ENCODE data around the gene ARHGEF37.

ARHGEF37 gene

DNA sequence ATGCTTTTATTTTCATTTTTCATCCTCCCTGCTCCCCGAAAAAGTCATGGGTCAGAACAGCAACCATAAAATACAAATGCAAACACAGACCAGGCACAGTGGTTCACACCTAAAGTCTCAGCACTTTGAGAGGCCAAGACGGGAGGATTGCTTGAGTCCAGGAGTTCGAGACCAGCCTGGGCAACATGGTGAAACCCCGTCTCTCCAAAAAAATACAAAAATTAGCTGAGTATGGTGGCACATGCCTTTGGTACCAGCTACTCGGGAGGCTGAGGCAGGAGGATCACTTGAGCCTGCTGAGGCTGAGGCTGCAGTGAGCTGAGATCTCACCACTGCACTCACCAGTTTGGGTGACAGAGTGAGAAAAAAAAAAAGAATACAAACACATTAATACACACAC, 60.3 kb downstream of the ARHGEF37 start:
- Histone ChIP-seq H2AFZ (ENCODE audit: low read depth, low read length) (no peak overlapping the region), H3K27ac (ENCODE audit: low read length) (no peak overlapping the region), H3K4me2 (ENCODE audit: insufficient read depth, low read length) (no peak overlapping the region), H3K4me1 (ENCODE audit: insufficient read depth, low read length) (no peaks in the 10 kb centered on the region), H3K36me3 (ENCODE audit: insufficient read depth, low read length) (no peaks in the 10 kb centered on the region), H3K27me3 (ENCODE audit: insufficient read depth, low read length, poor library complexity) (peaks cover 3% of the 10 kb centered on the region), H3K79me2 (ENCODE audit: insufficient read depth, low read length) (no peaks in the 10 kb centered on the region), H4K20me1 (ENCODE audit: insufficient read depth, low read length) (no peaks in the 10 kb centered on the region), H3K4me3 (ENCODE audit: low read depth in 1 of 2, low read length in 2 of 2) (no peak overlapping the region), H3K9me3 (ENCODE audit: insufficient read depth, low read length, severe bottlenecking) (no peaks in the 10 kb centered on the region), H3K9ac (ENCODE audit: low read depth, low read length) (no peak overlapping the region)
- DNase-seq (no peak), ATAC-seq (ENCODE audit: insufficient read depth, low read depth) (no peak)
- TF ChIP-seq, protein P1, sequence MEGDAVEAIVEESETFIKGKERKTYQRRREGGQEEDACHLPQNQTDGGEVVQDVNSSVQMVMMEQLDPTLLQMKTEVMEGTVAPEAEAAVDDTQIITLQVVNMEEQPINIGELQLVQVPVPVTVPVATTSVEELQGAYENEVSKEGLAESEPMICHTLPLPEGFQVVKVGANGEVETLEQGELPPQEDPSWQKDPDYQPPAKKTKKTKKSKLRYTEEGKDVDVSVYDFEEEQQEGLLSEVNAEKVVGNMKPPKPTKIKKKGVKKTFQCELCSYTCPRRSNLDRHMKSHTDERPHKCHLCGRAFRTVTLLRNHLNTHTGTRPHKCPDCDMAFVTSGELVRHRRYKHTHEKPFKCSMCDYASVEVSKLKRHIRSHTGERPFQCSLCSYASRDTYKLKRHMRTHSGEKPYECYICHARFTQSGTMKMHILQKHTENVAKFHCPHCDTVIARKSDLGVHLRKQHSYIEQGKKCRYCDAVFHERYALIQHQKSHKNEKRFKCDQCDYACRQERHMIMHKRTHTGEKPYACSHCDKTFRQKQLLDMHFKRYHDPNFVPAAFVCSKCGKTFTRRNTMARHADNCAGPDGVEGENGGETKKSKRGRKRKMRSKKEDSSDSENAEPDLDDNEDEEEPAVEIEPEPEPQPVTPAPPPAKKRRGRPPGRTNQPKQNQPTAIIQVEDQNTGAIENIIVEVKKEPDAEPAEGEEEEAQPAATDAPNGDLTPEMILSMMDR (IDR thresholded peaks at IDR 0.05; ENCODE audit: borderline replicate concordance, extremely low read depth, low read length, poor library complexity, severe bottlenecking), result no peak
- TF ChIP-seq EZH2 (IDR thresholded peaks at IDR 0.05; ENCODE audit: borderline replicate concordance, low read depth, low read length, severe bottlenecking), result no peak

DNA sequence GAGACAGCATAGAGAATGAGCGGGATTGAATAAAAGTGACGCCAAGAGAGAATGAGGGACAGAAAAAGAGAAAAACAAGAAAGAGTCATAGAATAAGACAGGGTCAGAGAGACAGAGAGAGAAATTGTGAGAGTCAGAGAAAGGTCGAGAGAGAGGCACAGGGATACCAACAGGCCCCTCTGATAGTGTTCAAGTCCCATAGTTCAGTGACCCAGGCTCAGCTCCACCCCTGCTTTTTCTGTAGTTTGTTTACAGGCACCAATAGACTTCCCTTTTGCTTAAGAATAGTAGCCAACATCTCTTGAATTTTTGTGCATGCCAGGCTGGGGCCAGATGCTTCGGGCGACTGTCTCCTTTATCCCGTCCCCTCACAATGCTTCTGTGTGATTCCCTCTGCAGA, 62.5 kb downstream of the ARHGEF37 start:
- no peak overlapping the region for H3K27ac ChIP-seq (ENCODE audit: low read length)
- no peaks in the 10 kb centered on the region for H3K79me2 ChIP-seq (ENCODE audit: insufficient read depth, low read length)
- no peaks in the 10 kb centered on the region for H3K4me1 ChIP-seq (ENCODE audit: insufficient read depth, low read length)
- no peak overlapping the region for H3K4me2 ChIP-seq (ENCODE audit: insufficient read depth, low read length)
- no peak overlapping the region for H3K9ac ChIP-seq (ENCODE audit: low read depth, low read length)
- H2AFZ ChIP-seq (ENCODE audit: low read depth, low read length), result no peak overlapping the region
- ATAC-seq (ENCODE audit: insufficient read depth, low read depth) (no peak), DNase-seq (no peak)
- H4K20me1 ChIP-seq (ENCODE audit: insufficient read depth, low read length), result no peaks in the 10 kb centered on the region
- H3K27me3 ChIP-seq (ENCODE audit: insufficient read depth, low read length, poor library complexity), result peaks cover 12% of the 10 kb centered on the region
- no peaks in the 10 kb centered on the region for H3K9me3 ChIP-seq (ENCODE audit: insufficient read depth, low read length, severe bottlenecking)
- H3K4me3 ChIP-seq (ENCODE audit: low read depth in 1 of 2, low read length in 2 of 2), result no peak overlapping the region
- no peak for TF ChIP-seq EZH2 (IDR thresholded peaks at IDR 0.05; ENCODE audit: borderline replicate concordance, low read depth, low read length, severe bottlenecking)
- TF ChIP-seq, protein P1 (IDR thresholded peaks at IDR 0.05; ENCODE audit: borderline replicate concordance, extremely low read depth, low read length, poor library complexity, severe bottlenecking), result no peak
- H3K36me3 ChIP-seq (ENCODE audit: insufficient read depth, low read length), result no peaks in the 10 kb centered on the region

DNA sequence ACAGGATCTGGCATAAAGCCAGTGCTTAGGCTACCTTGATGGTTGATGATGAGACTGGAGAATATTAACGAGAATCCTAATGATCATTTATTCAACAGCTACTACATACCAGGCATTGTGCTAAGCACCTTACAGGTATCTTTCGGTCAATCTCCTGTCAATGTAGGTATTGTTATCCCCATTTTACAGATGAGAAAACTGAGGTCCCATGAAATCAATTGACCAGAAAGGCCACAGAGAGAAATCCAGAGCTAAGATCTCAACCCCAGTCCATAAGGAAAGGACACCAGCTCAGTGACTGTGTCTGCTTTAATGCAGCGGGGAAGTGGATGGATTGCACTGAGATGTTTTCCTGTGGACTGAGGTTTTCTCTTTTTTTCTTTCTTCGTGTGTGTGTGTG, 63.3 kb downstream of the ARHGEF37 start:
- no peak for TF ChIP-seq EZH2 (IDR thresholded peaks at IDR 0.05; ENCODE audit: borderline replicate concordance, low read depth, low read length, severe bottlenecking)
- TF ChIP-seq, protein P1 (IDR thresholded peaks at IDR 0.05; ENCODE audit: borderline replicate concordance, extremely low read depth, low read length, poor library complexity, severe bottlenecking), result no peak
- Histone ChIP-seq H3K4me1 (ENCODE audit: insufficient read depth, low read length) (no peaks in the 10 kb centered on the region), H3K27ac (ENCODE audit: low read length) (no peak overlapping the region), H3K9me3 (ENCODE audit: insufficient read depth, low read length, severe bottlenecking) (no peaks in the 10 kb centered on the region), H3K27me3 (ENCODE audit: insufficient read depth, low read length, poor library complexity) (peaks cover 12% of the 10 kb centered on the region), H3K36me3 (ENCODE audit: insufficient read depth, low read length) (no peaks in the 10 kb centered on the region), H2AFZ (ENCODE audit: low read depth, low read length) (no peak overlapping the region), H3K79me2 (ENCODE audit: insufficient read depth, low read length) (no peaks in the 10 kb centered on the region), H4K20me1 (ENCODE audit: insufficient read depth, low read length) (no peaks in the 10 kb centered on the region), H3K4me2 (ENCODE audit: insufficient read depth, low read length) (no peak overlapping the region), H3K4me3 (ENCODE audit: low read depth in 1 of 2, low read length in 2 of 2) (no peak overlapping the region), H3K9ac (ENCODE audit: low read depth, low read length) (no peak overlapping the region)
- DNase-seq (no peak), ATAC-seq (ENCODE audit: insufficient read depth, low read depth) (no peak)

DNA sequence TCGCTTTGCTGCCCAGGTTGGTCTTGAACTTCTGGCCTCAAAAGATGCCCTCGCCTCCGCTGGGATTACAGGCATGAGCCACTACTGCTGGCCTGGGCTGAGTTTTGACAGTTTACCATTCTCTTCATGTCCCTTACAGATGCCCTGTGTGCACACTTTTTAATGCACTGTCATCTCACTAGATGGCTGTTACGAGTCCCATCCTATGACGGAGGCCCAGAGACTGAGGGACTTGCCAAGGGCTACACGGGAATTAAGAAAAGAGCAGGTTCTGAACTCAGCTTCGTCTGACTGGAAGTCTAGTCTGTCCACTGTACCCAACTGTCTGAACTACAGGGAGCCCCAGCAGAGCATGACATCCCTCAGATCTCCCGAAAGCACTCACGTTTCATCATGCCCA, 63.9 kb downstream of the ARHGEF37 start:
- Histone ChIP-seq H3K79me2 (ENCODE audit: insufficient read depth, low read length) (no peaks in the 10 kb centered on the region), H4K20me1 (ENCODE audit: insufficient read depth, low read length) (no peaks in the 10 kb centered on the region), H3K4me2 (ENCODE audit: insufficient read depth, low read length) (no peak overlapping the region), H3K36me3 (ENCODE audit: insufficient read depth, low read length) (no peaks in the 10 kb centered on the region), H3K4me3 (ENCODE audit: low read depth in 1 of 2, low read length in 2 of 2) (no peak overlapping the region), H3K27me3 (ENCODE audit: insufficient read depth, low read length, poor library complexity) (peaks cover 12% of the 10 kb centered on the region), H3K27ac (ENCODE audit: low read length) (no peak overlapping the region), H3K4me1 (ENCODE audit: insufficient read depth, low read length) (no peaks in the 10 kb centered on the region), H3K9me3 (ENCODE audit: insufficient read depth, low read length, severe bottlenecking) (no peaks in the 10 kb centered on the region), H2AFZ (ENCODE audit: low read depth, low read length) (no peak overlapping the region), H3K9ac (ENCODE audit: low read depth, low read length) (no peak overlapping the region)
- no peak for ATAC-seq (ENCODE audit: insufficient read depth, low read depth)
- TF ChIP-seq, protein P1 (IDR thresholded peaks at IDR 0.05; ENCODE audit: borderline replicate concordance, extremely low read depth, low read length, poor library complexity, severe bottlenecking), result no peak
- no peak for DNase-seq

All from DND-41 (cell line).